HCT116 (cell line): Measurements from ENCODE around the gene GMDS. TPM values are rescaled to one million over a fixed set of nuclear protein-coding genes. Genes with fewer than 3 reads are reported as not detected.
"Not testable (repeated sequence)": the region's sequence is repeated elsewhere in the genome, so short reads cannot be mapped to it uniquely, and the experiment has no call there.

ENCODE experiments used
- ATAC-seq: fragments of 200-7000 bp; cut with Tn5 transposase; 2 replicates; pipeline ENCODE4 v1.9.1; 2020; ENCODE audit warnings: mild to moderate bottlenecking, moderate library complexity
- BruUV-seq: library from RNA; stranded (reverse); fragments of 400-500 nt; replicated peaks from 2 replicates; lab custom pipeline; 2021; lab: Mats Ljungman, UMichigan
- CTCF ChIA-PET: fragments of 300-600 bp; sonication (Branson Sonifier 250); formaldehyde crosslinking; loops from one replicate; lab custom pipeline; 2021; ENCODE audit warnings: antibody characterized with exemption; lab: Charles Lee
- POLR2A ChIA-PET: fragments of 300-600, 350-600 bp; sonication (Branson Sonifier 250); formaldehyde crosslinking; loops from one replicate; lab custom pipeline; 2021; ENCODE audit warnings: antibody characterized with exemption; lab: Charles Lee
- RAD21 ChIA-PET, 2 experiments: fragments of 300-600 bp; sonication (Branson Sonifier 250); formaldehyde crosslinking; loops; one replicate each; lab custom pipeline; 2023; ENCODE audit warnings: low total read pairs in 2 of 2; ENCODE audit not compliant: uncharacterized antibody in 2 of 2, unreplicated experiment in 2 of 2, low non-redundant PET in 1 of 2; lab: Charles Lee
- DNase-seq: peaks from one replicate; pipeline ENCODE4 v3.0.0-alpha.2; 2010; ENCODE audit warnings: low read depth, low spot score
- H2AFZ ChIP-seq: fragments of 200-600 bp; shearing (Covaris generic), sonication (generic); 2 replicates; pipeline ENCODE4 v1.6.1; 2017; ENCODE audit warnings: low read depth, mixed run types, mixed read lengths, antibody characterized with exemption, low read length; ENCODE audit not compliant: poor library complexity, severe bottlenecking
- H3K27ac ChIP-seq: 2 replicates; pipeline ENCODE4 v1.5.1; 2012; ENCODE audit warnings: low read depth, low read length
- H3K27me3 ChIP-seq: fragments of 200-600 bp; sonication (generic); 2 replicates; pipeline ENCODE4 v1.6.1; 2016; ENCODE audit warnings: mixed run types, low read length, mixed read lengths; ENCODE audit not compliant: insufficient read depth
- H3K36me3 ChIP-seq, 2 experiments: fragments of 200-500 bp in 1 of 2; fragments of 200-600 bp in 1 of 2; sonication (Bioruptor generic) in 1 of 2; sonication (generic) in 1 of 2; 2 replicates each; pipeline versions ENCODE4 v1.5.1 to v1.6.1; 2014 to 2016; ENCODE audit warnings: low read length in 2 of 2, inconsistent platforms in 1 of 2, mixed read lengths in 1 of 2, mixed run types in 1 of 2; ENCODE audit not compliant: insufficient read depth in 2 of 2, control insufficient read depth in 1 of 2
- H3K4me1 ChIP-seq, 2 experiments: fragments of 200-600 bp in 1 of 2; sonication (generic) in 1 of 2; 2 replicates each; pipeline versions ENCODE4 v1.5.1 to v1.6.1; 2012 to 2017; ENCODE audit warnings: low read length in 2 of 2, inconsistent platforms in 1 of 2, mild to moderate bottlenecking in 1 of 2, mixed read lengths in 1 of 2, mixed run types in 1 of 2, moderate library complexity in 1 of 2; ENCODE audit not compliant: insufficient read depth in 2 of 2, control insufficient read depth in 1 of 2
- H3K4me2 ChIP-seq: fragments of 200-600 bp; sonication (generic); 2 replicates; pipeline ENCODE4 v1.6.1; 2017; ENCODE audit warnings: mixed run types, low read length, mixed read lengths
- H3K4me3 ChIP-seq, 2 experiments: fragments of 200-600 bp in 1 of 2; sonication (generic) in 1 of 2; replicated peaks in 1 of 2; 2 replicates each; pipeline ENCODE4 v1.5.1; 2011 to 2016; ENCODE audit warnings: low read length in 2 of 2, control low read depth in 1 of 2, low read depth in 1 of 2, mild to moderate bottlenecking in 1 of 2, mixed read lengths in 1 of 2, mixed run types in 1 of 2
- H3K79me2 ChIP-seq: fragments of 200-600 bp; sonication (generic); 2 replicates; pipeline ENCODE4 v1.6.1; 2017; ENCODE audit warnings: mild to moderate bottlenecking, mixed run types, low read length, moderate library complexity, mixed read lengths; ENCODE audit not compliant: insufficient read depth
- H3K9ac ChIP-seq: fragments of 200-600 bp; sonication (generic); 2 replicates; pipeline ENCODE4 v1.6.1; 2016; ENCODE audit warnings: low read length, mixed read lengths
- H3K9me2 ChIP-seq: fragments of 200-600 bp; sonication (generic), shearing (Covaris generic); 2 replicates; pipeline ENCODE4 v1.6.1; 2017; ENCODE audit warnings: mixed run types, mild to moderate bottlenecking, moderate library complexity; ENCODE audit not compliant: insufficient read depth
- H3K9me3 ChIP-seq, 2 experiments: fragments of 200-500 bp in 1 of 2; fragments of 200-600 bp in 1 of 2; sonication (Bioruptor generic) in 1 of 2; sonication (generic) in 1 of 2; 2 replicates each; pipeline ENCODE4 v1.6.1; 2014 to 2017; ENCODE audit warnings: low read length in 2 of 2, mixed read lengths in 2 of 2, inconsistent platforms in 1 of 2, low read depth in 1 of 2, mild to moderate bottlenecking in 1 of 2, mixed run types in 1 of 2, moderate library complexity in 1 of 2; ENCODE audit not compliant: control insufficient read depth in 1 of 2, insufficient read depth in 1 of 2
- H4K20me1 ChIP-seq: fragments of 200-600 bp; sonication (generic), shearing (Covaris generic); 2 replicates; pipeline ENCODE4 v1.6.1; 2017; ENCODE audit warnings: mixed run types, mild to moderate bottlenecking, moderate library complexity; ENCODE audit not compliant: insufficient read depth
- POLR2A ChIP-seq: IDR thresholded peaks from 2 replicates; pipeline ENCODE4 v1.7.0; 2011; ENCODE audit warnings: borderline replicate concordance; ENCODE audit not compliant: insufficient read depth, insufficient read length; ENCODE audit errors: extremely low read depth
- POLR2AphosphoS5 ChIP-seq: IDR thresholded peaks from 2 replicates; pipeline ENCODE4 v1.6.1; 2011; ENCODE audit warnings: mild to moderate bottlenecking, low read depth, low read length, moderate library complexity
- YY1 ChIP-seq: IDR thresholded peaks from 2 replicates; pipeline ENCODE4 v1.6.1; 2011; ENCODE audit warnings: low read length, low read depth, moderate library complexity, mild to moderate bottlenecking; ENCODE audit not compliant: insufficient replicate concordance; ENCODE audit errors: extremely low read depth
- intact Hi-C: fragments of 100-400 bp; cut with micrococcal nuclease; formaldehyde crosslinking; loops from 2 replicates; pipeline ENCODE4 v1.10.0; 2022
- total RNA-seq: library from RNA; stranded (reverse); gene quantifications from one replicate; pipeline ENCODE4 v1.2.1, GENCODE V29; 2021; ENCODE audit not compliant: unreplicated experiment
- TF ChIP-seq, protein P1 (sequence below): IDR thresholded peaks from 2 replicates; pipeline ENCODE4 v1.6.1; 2012; ENCODE audit warnings: low read depth
- TF ChIP-seq, protein P2 (sequence below): IDR thresholded peaks from 2 replicates; pipeline ENCODE4 v1.6.1; 2012
- TF ChIP-seq, protein P3 (sequence below): IDR thresholded peaks from 2 replicates; pipeline ENCODE4 v1.6.1; 2011; ENCODE audit warnings: mild to moderate bottlenecking, low read length, moderate library complexity; ENCODE audit not compliant: insufficient replicate concordance; ENCODE audit errors: extremely low read depth

GMDS gene
- total RNA-seq, 1 experiment from 2014 or later: 34.4 TPM

DNA sequence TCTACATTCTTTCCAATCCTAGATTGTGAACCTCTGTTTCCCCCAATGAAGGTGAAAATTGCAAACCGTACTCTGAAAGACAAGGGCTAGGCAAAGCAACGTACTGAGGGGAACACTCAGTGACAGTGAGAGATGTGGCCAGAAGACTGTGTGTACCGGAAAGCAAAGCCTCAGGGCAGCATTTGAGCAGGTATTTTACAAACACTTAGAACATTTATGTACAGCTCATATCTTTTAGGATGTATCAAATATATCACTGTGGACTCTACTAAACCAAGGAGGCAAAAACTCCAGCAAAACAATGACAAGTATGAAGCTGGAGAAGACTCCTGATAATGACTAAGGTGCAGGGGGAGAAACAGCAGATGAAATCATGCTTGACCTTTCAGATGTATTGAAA, 398.8 kb downstream of the GMDS start (continued):
- TF ChIP-seq, protein P1, sequence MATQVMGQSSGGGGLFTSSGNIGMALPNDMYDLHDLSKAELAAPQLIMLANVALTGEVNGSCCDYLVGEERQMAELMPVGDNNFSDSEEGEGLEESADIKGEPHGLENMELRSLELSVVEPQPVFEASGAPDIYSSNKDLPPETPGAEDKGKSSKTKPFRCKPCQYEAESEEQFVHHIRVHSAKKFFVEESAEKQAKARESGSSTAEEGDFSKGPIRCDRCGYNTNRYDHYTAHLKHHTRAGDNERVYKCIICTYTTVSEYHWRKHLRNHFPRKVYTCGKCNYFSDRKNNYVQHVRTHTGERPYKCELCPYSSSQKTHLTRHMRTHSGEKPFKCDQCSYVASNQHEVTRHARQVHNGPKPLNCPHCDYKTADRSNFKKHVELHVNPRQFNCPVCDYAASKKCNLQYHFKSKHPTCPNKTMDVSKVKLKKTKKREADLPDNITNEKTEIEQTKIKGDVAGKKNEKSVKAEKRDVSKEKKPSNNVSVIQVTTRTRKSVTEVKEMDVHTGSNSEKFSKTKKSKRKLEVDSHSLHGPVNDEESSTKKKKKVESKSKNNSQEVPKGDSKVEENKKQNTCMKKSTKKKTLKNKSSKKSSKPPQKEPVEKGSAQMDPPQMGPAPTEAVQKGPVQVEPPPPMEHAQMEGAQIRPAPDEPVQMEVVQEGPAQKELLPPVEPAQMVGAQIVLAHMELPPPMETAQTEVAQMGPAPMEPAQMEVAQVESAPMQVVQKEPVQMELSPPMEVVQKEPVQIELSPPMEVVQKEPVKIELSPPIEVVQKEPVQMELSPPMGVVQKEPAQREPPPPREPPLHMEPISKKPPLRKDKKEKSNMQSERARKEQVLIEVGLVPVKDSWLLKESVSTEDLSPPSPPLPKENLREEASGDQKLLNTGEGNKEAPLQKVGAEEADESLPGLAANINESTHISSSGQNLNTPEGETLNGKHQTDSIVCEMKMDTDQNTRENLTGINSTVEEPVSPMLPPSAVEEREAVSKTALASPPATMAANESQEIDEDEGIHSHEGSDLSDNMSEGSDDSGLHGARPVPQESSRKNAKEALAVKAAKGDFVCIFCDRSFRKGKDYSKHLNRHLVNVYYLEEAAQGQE: no peak
- TF ChIP-seq YY1: no peak
- TF ChIP-seq, protein P2, sequence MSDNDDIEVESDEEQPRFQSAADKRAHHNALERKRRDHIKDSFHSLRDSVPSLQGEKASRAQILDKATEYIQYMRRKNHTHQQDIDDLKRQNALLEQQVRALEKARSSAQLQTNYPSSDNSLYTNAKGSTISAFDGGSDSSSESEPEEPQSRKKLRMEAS: no peak
- TF ChIP-seq, protein P3, sequence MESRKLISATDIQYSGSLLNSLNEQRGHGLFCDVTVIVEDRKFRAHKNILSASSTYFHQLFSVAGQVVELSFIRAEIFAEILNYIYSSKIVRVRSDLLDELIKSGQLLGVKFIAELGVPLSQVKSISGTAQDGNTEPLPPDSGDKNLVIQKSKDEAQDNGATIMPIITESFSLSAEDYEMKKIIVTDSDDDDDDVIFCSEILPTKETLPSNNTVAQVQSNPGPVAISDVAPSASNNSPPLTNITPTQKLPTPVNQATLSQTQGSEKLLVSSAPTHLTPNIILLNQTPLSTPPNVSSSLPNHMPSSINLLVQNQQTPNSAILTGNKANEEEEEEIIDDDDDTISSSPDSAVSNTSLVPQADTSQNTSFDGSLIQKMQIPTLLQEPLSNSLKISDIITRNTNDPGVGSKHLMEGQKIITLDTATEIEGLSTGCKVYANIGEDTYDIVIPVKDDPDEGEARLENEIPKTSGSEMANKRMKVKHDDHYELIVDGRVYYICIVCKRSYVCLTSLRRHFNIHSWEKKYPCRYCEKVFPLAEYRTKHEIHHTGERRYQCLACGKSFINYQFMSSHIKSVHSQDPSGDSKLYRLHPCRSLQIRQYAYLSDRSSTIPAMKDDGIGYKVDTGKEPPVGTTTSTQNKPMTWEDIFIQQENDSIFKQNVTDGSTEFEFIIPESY: no peak
- no peak for TF ChIP-seq POLR2AphosphoS5
- TF ChIP-seq POLR2A: no peak
- TF ChIP-seq, all 23 proteins: peak for 0

DNA sequence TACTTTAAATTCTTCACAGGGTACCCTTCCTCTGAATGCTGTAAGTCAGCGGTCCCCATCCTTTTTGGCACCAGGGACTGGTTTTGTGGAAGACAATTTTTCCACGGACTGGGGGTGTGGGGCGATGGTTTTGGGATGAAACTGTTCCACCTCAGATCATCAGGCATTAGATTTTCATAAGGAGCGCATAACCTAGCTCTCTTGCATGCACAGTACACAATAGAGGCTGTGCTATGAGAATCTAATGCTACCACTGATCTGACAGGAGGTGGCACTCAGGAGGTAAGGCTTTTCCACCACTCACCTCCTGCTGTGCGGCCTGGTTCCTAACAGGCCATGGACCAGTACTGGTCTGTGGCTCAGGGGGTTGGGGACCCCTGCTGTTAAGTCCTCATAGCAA, 399.9 kb downstream of the GMDS start:
- H3K4me2 ChIP-seq, CTCF ChIA-PET, H3K4me1 ChIP-seq, intact Hi-C loops, H3K9ac ChIP-seq, H3K27me3 ChIP-seq, ATAC-seq, H3K9me3 ChIP-seq, H3K27ac ChIP-seq, BruUV-seq, RAD21 ChIA-PET, H3K36me3 ChIP-seq, H4K20me1 ChIP-seq, H3K79me2 ChIP-seq, DNase-seq, H3K9me2 ChIP-seq, POLR2A ChIA-PET, H2AFZ ChIP-seq, H3K4me3 ChIP-seq: not testable (repeated sequence)
